Left lung (tissue), 10 donors: Measurements from ENCODE around the gene USB1. TPM values are rescaled to one million over a fixed set of nuclear protein-coding genes. Genes with fewer than 3 reads are reported as not detected.

Experiments
- ATAC-seq: fragments of 200-7000 bp; cut with Tn5 transposase; one replicate; pipeline ENCODE4 v1.9.1; 2020; ENCODE audit warnings: moderate library complexity
- DNase-seq, 4 donors: peaks; one replicate each; pipeline ENCODE4 v3.0.0-alpha.2; 2013 to 2020
- H3K27ac ChIP-seq, 2 donors: fragments of 200-600 bp; sonication (generic) in 1 of 2; one replicate each; pipeline versions ENCODE4 v1.5.0 to v1.8.0; 2020 to 2021
- H3K27me3 ChIP-seq, 2 donors: fragments of 200-600 bp; sonication (generic) in 1 of 2; one replicate each; pipeline versions ENCODE4 v1.5.0 to v1.8.0; 2020 to 2021
- H3K36me3 ChIP-seq, 2 donors: fragments of 200-600 bp; sonication (generic) in 1 of 2; one replicate each; pipeline versions ENCODE4 v1.5.0 to v1.8.0; 2020 to 2021
- H3K4me1 ChIP-seq, 2 donors: fragments of 200-600 bp; one replicate each; pipeline ENCODE4 v1.8.0; 2021
- H3K4me3 ChIP-seq, 2 donors: fragments of 200-600 bp; sonication (generic) in 1 of 2; one replicate each; pipeline versions ENCODE4 v1.5.0 to v1.8.0; 2020 to 2021; ENCODE audit warnings: mild to moderate bottlenecking in 1 of 2
- H3K9me3 ChIP-seq, 2 donors: fragments of 200-600 bp; sonication (generic) in 1 of 2; one replicate each; pipeline versions ENCODE4 v1.5.0 to v1.8.0; 2020 to 2021
- intact Hi-C, 2 donors: fragments of 100-400 bp; cut with DNase I; formaldehyde crosslinking; loops; one replicate each; pipeline versions ENCODE4 v1.11.2 to v1.14.2; 2022
- polyA plus RNA-seq, 6 donors: library from polyadenylated mRNA; unstranded; fragments of 120-200 nt; gene quantifications; one replicate each; pipeline ENCODE4 v1.2.1, GENCODE V29; 2013; ENCODE audit not compliant: insufficient read length in 6 of 6
- total RNA-seq, 2 donors: library from RNA; stranded (reverse); fragmentation: NEBNext Ultra II Directional; extraction: Animal tissue kit (Norgen Biotek cat#: 25700); gene quantifications; one replicate each; pipeline ENCODE4 v1.2.1, GENCODE V29; 2021
- TF ChIP-seq, protein P1 (sequence below), 2 donors: fragments of 200-600 bp; sonication (generic) in 1 of 2; IDR thresholded peaks; one replicate each; pipeline versions ENCODE4 v1.5.0 to v1.8.0; 2021; ENCODE audit warnings: antibody characterized with exemption in 2 of 2
- donor health status: DM: no; HTN: yes; CAD: no.
- donor health status: DM: no; HTN: no; CAD: no.

Gene USB1
- total and polyA plus RNA-seq, 8 donors = 21.5 to 50.9 (median 25.2) TPM

DNA sequence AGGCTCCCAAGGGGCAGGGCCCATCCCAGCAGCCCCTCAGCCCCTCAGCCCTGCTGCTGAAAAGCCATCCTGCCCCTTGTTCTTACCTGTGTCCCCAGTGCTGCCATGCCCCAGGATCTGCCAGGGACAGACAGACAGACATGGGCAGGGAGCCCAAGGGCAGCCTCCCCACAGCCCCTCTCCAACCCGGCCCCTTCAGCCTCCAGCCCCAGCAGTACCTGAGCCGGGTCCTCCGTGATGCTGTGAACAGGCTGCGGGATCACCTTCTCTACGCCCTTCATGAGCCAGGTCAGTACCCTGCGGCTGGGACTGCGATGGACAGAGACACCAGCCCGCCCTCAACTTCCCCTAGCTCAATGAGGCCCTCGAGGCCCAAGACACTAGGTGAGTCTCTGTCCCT, 38.5 kb upstream of the USB1 start:
- ATAC-seq (no peak), DNase-seq (peak in 1 of 4 donors; percentile 61)
- Histone ChIP-seq H3K27ac (no peak overlapping the region), H3K4me3 (no peak overlapping the region), H3K9me3 (no peaks in the 10 kb centered on the region), H3K27me3 (no peaks in the 10 kb centered on the region), H3K36me3 (no peaks in the 10 kb centered on the region), H3K4me1 (no peaks in the 10 kb centered on the region)
- TF ChIP-seq, protein P1, sequence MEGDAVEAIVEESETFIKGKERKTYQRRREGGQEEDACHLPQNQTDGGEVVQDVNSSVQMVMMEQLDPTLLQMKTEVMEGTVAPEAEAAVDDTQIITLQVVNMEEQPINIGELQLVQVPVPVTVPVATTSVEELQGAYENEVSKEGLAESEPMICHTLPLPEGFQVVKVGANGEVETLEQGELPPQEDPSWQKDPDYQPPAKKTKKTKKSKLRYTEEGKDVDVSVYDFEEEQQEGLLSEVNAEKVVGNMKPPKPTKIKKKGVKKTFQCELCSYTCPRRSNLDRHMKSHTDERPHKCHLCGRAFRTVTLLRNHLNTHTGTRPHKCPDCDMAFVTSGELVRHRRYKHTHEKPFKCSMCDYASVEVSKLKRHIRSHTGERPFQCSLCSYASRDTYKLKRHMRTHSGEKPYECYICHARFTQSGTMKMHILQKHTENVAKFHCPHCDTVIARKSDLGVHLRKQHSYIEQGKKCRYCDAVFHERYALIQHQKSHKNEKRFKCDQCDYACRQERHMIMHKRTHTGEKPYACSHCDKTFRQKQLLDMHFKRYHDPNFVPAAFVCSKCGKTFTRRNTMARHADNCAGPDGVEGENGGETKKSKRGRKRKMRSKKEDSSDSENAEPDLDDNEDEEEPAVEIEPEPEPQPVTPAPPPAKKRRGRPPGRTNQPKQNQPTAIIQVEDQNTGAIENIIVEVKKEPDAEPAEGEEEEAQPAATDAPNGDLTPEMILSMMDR (IDR thresholded peaks at IDR 0.05) = no peak
- intact Hi-C loops = no loop called here

DNA sequence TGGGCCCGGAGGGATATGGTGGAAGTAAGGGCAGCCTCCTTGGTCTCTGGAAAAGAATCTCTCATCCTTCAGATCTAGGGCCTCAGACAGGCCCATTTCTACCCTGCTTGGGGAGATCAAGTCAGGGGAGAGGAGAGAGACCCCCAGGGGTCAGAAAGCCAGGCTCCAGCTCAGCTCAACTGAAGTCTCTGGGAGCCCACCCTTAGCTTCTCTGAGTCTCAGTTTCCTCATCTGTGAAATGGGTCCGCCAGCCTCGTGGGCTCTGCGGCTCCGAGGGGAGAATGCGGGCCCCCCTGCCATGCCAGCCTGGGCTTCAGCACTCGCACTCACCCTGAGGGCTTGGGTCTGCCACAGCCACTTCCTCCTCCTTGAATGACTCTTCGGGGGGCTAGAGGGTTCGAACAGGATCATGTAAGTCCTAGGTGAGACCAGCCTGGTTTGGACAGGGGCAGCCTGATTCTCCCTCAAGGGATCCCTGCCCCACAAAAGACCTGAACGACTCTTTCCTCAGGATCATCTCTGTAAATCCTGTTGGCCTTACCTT, 37.0 kb upstream of the USB1 start:
- Histone ChIP-seq H3K36me3 (no peaks in the 10 kb centered on the region), H3K27me3 (no peaks in the 10 kb centered on the region), H3K4me3 (no peak overlapping the region), H3K4me1 (no peaks in the 10 kb centered on the region), H3K27ac (no peak overlapping the region), H3K9me3 (no peaks in the 10 kb centered on the region)
- ATAC-seq (no peak), DNase-seq (peak in 1 of 4 donors; percentile 43)
- intact Hi-C loops = no loop called here
- TF ChIP-seq, protein P1 (IDR thresholded peaks at IDR 0.05) = no peak

DNA sequence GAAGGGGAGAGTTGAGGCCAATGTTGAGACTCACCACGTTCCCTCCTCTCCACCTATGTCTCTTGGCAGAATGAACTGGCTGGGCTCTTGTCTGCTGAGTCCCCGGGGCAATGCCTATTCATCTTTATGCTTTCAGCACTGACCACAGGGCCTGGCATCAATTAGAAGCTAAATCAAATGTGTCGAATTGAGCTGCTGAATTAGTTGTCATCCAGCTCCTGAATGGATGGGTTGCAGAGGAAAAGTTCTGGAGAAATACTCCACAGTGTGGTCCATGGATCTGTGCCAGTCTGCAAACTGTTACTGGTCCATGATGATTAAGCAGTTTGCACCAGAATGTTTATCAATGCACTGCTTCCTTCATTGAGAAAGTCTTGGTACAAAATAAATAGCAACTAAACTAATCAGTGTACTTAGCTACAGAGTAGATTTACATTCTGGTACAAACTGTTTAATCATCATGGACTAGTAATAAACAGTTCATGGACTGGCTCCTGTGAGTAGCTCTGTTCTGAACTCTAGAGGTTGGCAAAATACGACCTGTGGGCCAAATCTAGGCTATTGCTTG, 34.9 kb upstream of the USB1 start:
- no peaks in the 10 kb centered on the region for H3K9me3 ChIP-seq
- intact Hi-C loops = no loop called here
- ATAC-seq = no peak

DNA sequence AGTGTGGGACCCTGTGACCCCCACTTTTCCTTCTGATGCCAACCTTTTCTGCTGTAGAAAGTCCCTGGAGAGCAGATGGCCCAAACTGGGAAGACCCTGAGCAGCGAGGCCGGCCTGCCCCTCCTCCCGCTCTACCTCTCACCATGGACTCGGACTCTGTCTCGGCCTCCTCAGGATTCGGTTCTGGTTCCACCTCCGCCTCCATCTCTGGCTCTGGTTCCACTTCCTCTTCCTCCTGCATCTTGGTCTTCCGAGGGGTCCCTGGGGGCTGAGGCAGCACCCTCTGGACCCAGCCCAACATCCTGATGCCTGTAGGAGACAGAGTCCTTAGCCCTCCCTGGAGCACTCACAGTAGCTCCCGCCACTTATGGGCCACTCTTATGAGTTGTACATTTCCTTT, 34.2 kb upstream of the USB1 start:
- TF ChIP-seq, protein P1 (IDR thresholded peaks at IDR 0.05) = no peak
- H3K27me3 ChIP-seq = no peaks in the 10 kb centered on the region
- DNase-seq (peak in 1 of 4 donors; percentile 15), ATAC-seq (no peak)
- no peaks in the 10 kb centered on the region for H3K4me1 ChIP-seq
- no peaks in the 10 kb centered on the region for H3K36me3 ChIP-seq
- no peaks in the 10 kb centered on the region for H3K9me3 ChIP-seq
- intact Hi-C loops = no loop called here
- H3K4me3 ChIP-seq = no peak overlapping the region
- no peak overlapping the region for H3K27ac ChIP-seq

More for the DNA sequence above, 34.9 kb upstream of the USB1 start:
- DNase-seq = no peak
- H3K27ac ChIP-seq = no peak overlapping the region
- no peak overlapping the region for H3K4me3 ChIP-seq
- H3K27me3 ChIP-seq = no peaks in the 10 kb centered on the region
- TF ChIP-seq, protein P1 (IDR thresholded peaks at IDR 0.05) = no peak
- no peaks in the 10 kb centered on the region for H3K36me3 ChIP-seq
- H3K4me1 ChIP-seq = no peaks in the 10 kb centered on the region

DNA sequence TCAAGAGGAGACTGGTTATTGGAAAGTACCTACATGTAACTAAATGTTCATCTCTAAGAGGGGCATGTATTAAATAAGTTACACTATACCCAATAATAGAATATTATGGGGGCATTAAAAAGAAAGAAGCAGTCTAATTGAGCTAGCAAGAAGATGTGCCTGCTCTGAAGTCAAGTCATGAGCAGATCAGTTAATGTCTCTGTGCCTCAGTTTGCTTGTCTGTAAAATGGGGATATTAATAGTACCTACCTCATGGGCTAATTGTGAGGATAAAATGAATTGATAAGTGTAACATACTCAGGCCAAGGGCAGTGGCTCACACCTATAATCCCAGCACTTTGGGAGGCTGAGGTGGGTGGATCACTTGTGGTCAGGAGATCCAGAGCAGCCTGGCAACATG, 33.3 kb upstream of the USB1 start:
- H3K9me3 ChIP-seq = no peaks in the 10 kb centered on the region
- intact Hi-C loops = no loop called here
- TF ChIP-seq, protein P1 (IDR thresholded peaks at IDR 0.05) = no peak
- H3K27me3 ChIP-seq = no peaks in the 10 kb centered on the region
- ATAC-seq = no peak
- no peak for DNase-seq
- no peak overlapping the region for H3K27ac ChIP-seq
- H3K36me3 ChIP-seq = no peaks in the 10 kb centered on the region
- H3K4me1 ChIP-seq = no peaks in the 10 kb centered on the region
- no peak overlapping the region for H3K4me3 ChIP-seq
